ENCODE measurements around the gene GRIK1. TPM values are rescaled to one million over a fixed set of nuclear protein-coding genes. Genes with fewer than 3 reads are reported as not detected.

The GRIK1 gene
- total RNA-seq, 1 experiment from 2014 or later, result 0.09 TPM

DNA sequence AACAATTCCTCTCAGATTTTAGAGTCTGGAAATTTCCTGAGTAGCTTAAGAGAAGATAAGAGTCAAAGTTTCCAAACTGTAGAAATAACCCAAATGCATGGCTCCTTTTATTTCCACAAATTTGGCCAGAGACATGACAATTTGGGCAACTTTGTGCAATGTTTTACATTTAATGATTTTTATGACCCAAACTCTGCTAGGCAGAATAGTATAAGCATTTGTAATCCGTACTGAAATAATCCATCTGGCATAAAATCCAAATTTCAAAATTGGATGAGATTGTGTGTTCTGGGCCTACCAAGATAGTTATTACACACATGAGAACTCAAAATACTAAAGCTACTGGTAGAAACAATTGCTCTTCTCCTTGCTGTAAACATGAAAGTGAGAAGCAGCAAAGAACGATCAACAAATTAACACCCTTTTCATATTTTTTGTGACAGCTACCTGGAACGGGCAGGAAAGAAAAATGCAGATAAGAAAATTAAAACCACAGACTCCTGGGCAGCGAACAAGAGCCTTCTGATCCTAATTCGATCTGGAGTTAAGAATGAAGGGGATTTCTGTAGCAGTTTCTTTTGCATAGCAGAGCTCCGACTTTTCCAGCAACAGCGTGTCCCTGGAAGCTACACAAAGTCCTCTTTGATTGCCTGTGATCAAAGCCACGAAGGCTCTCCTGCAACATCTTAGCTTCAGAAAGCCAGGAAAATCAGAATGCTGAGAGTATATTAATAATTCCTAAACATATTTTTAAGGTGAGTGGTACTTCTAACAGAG is 191.2 kb downstream of the GRIK1 start (continued):
- TF ChIP-seq, protein P1, sequence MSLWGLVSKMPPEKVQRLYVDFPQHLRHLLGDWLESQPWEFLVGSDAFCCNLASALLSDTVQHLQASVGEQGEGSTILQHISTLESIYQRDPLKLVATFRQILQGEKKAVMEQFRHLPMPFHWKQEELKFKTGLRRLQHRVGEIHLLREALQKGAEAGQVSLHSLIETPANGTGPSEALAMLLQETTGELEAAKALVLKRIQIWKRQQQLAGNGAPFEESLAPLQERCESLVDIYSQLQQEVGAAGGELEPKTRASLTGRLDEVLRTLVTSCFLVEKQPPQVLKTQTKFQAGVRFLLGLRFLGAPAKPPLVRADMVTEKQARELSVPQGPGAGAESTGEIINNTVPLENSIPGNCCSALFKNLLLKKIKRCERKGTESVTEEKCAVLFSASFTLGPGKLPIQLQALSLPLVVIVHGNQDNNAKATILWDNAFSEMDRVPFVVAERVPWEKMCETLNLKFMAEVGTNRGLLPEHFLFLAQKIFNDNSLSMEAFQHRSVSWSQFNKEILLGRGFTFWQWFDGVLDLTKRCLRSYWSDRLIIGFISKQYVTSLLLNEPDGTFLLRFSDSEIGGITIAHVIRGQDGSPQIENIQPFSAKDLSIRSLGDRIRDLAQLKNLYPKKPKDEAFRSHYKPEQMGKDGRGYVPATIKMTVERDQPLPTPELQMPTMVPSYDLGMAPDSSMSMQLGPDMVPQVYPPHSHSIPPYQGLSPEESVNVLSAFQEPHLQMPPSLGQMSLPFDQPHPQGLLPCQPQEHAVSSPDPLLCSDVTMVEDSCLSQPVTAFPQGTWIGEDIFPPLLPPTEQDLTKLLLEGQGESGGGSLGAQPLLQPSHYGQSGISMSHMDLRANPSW (CRISPR knock-in tag; conservative IDR thresholded peaks at IDR 0.05; ENCODE audit: low read depth), result no peak
- TF ChIP-seq HMGA2 (CRISPR knock-in tag; IDR thresholded peaks at IDR 0.05), result no peak
- TF ChIP-seq MXD4 (CRISPR knock-in tag; IDR thresholded peaks at IDR 0.05; ENCODE audit: borderline replicate concordance), result no peak
- TF ChIP-seq RORB (CRISPR knock-in tag; IDR thresholded peaks at IDR 0.05), result no peak

DNA sequence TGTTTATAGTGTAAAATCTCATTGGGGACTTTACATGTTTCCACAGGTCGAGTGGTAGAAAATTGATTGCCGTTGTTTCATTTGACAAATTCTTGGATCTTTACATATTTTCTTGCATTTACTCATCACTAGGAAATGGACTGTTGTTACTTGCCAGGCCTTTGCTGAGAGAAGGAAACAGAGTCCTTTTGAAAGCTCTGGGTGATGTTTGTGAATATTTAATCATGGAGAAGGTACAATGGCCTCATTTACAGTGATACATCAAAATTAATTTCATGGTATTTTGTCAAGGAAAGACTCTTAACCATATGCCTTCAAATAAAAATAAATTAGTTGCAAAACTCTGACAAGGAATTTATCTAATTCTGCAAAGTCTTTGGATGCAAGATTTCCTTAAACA is 198.0 kb downstream of the GRIK1 start:
- Mint-ChIP-seq H3K4me3 (no peak overlapping the region), H3K4me1 (no peaks in the 10 kb centered on the region), H3K27ac (no peak overlapping the region), H3K36me3 (no peaks in the 10 kb centered on the region), H3K9me3 (no peaks in the 10 kb centered on the region), H3K27me3 (ENCODE audit: low read depth) (no peaks in the 10 kb centered on the region)
- no peak for DNase-seq (ENCODE audit: low spot score)
- TF ChIP-seq NR2C2 (CRISPR knock-in tag; IDR thresholded peaks at IDR 0.05) (no peak), TEAD1 (CRISPR knock-in tag; IDR thresholded peaks at IDR 0.05) (no peak), TP53 (CRISPR knock-in tag; IDR thresholded peaks at IDR 0.05) (no peak), SMAD3 (CRISPR knock-in tag; IDR thresholded peaks at IDR 0.05; ENCODE audit: borderline replicate concordance) (no peak), GTF2I (CRISPR knock-in tag; conservative IDR thresholded peaks at IDR 0.05) (no peak), E2F1 (CRISPR knock-in tag; IDR thresholded peaks at IDR 0.05) (no peak), MLX (CRISPR knock-in tag; IDR thresholded peaks at IDR 0.05) (no peak), EMX1 (CRISPR knock-in tag; IDR thresholded peaks at IDR 0.05) (no peak), NFATC4 (CRISPR knock-in tag; IDR thresholded peaks at IDR 0.05) (no peak), KAT7 (CRISPR knock-in tag; IDR thresholded peaks at IDR 0.05; ENCODE audit: borderline replicate concordance) (no peak), OVOL2 (CRISPR knock-in tag; IDR thresholded peaks at IDR 0.05; ENCODE audit: borderline replicate concordance) (no peak)
- TF ChIP-seq, protein P2, sequence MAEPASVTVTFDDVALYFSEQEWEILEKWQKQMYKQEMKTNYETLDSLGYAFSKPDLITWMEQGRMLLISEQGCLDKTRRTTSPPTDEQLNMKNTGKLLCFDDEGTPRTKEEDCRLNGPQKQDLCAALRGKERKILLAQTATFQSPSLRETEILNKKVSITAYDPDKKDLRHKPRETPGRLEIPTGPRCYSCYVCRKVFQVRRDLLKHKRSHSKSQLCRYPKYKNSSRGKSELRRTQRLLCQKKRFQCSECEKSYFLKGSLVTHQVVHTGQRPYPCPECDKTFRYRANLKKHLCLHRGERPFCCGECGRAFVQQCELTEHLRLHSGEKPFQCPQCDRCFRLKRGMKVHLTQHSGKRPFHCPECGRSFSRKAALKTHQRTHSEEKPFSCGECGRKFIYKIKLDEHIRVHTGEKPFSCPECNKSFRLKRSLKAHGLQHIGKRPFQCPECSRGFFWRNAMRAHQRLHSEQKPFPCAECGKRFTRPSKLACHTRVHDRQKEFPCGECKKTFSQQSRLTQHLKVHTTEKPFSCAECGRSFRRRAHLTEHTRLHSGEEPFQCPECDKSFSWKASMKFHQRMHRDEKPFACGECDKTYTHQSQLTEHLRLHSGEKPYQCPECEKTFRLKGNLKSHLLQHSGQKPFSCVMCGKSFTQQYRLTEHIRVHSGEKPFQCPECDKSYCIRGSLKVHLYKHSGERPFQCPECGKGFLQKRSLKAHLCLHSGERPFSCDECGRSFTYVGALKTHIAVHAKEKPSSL (CRISPR knock-in tag; conservative IDR thresholded peaks at IDR 0.05), result no peak
- TF ChIP-seq, protein P3, sequence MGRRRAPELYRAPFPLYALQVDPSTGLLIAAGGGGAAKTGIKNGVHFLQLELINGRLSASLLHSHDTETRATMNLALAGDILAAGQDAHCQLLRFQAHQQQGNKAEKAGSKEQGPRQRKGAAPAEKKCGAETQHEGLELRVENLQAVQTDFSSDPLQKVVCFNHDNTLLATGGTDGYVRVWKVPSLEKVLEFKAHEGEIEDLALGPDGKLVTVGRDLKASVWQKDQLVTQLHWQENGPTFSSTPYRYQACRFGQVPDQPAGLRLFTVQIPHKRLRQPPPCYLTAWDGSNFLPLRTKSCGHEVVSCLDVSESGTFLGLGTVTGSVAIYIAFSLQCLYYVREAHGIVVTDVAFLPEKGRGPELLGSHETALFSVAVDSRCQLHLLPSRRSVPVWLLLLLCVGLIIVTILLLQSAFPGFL (CRISPR knock-in tag; IDR thresholded peaks at IDR 0.05; ENCODE audit: borderline replicate concordance), result no peak
- ChIA-PET POLR2A (no interaction called here), CTCF (no interaction called here)
- ATAC-seq, result no peak
